RKO (cell line): ENCODE measurements around the gene HOXB6.

Source experiments
- DNase-seq: peaks from one replicate; pipeline ENCODE4 v3.0.0-alpha.2; 2016; ENCODE audit warnings: low spot score

The HOXB6 gene

GRCh38 chr17:48604770-48605329 is at the start of gene HOXB6:
Gene HOXB6, minus strand, starts transcription at chr17:48604986. Its CDS starts 6,836 bp downstream, at chr17:48598150.
- peak; percentile 84 for DNase-seq

GRCh38 chr17:48649741-48650140 is 45.0 kb upstream of the HOXB6 start:
- DNase-seq: no peak

- DNase-seq: no peak
Measured at GRCh38 chr17:48647963-48648245, 43.1 kb upstream of the HOXB6 start.

- peak; percentile 48 for DNase-seq
Measured at GRCh38 chr17:48647103-48647962, 42.5 kb upstream of the HOXB6 start.

- peak; percentile 70 for DNase-seq
Measured at GRCh38 chr17:48646183-48647102, 41.7 kb upstream of the HOXB6 start.

GRCh38 chr17:48645639-48646182 is 40.9 kb upstream of the HOXB6 start:
- DNase-seq: peak; percentile 32

GRCh38 chr17:48644910-48645557 is 40.2 kb upstream of the HOXB6 start:
- peak; percentile 35 for DNase-seq

GRCh38 chr17:48644159-48644558 is 39.4 kb upstream of the HOXB6 start:
- no peak for DNase-seq

- DNase-seq: no peak
Measured at GRCh38 chr17:48643697-48644012, 38.9 kb upstream of the HOXB6 start.

- DNase-seq: no peak
Measured at GRCh38 chr17:48642843-48643696, 38.3 kb upstream of the HOXB6 start.

GRCh38 chr17:48642059-48642842 is 37.5 kb upstream of the HOXB6 start:
- DNase-seq: no peak

- DNase-seq: no peak
Measured at GRCh38 chr17:48641541-48642058, 36.8 kb upstream of the HOXB6 start.

- no peak for DNase-seq
Measured at GRCh38 chr17:48640858-48641180, 36.0 kb upstream of the HOXB6 start.

GRCh38 chr17:48639982-48640857 is 35.4 kb upstream of the HOXB6 start:
- DNase-seq: no peak

GRCh38 chr17:48639136-48639535 is 34.4 kb upstream of the HOXB6 start:
- peak; percentile 25 for DNase-seq

- peak; percentile 93 for DNase-seq
Measured at GRCh38 chr17:48637323-48638260, 32.8 kb upstream of the HOXB6 start.

- no peak for DNase-seq
Measured at GRCh38 chr17:48636177-48637018, 31.6 kb upstream of the HOXB6 start.
